HepG2 (cell line): ENCODE measurements around the gene POLL.

ENCODE experiments used
- ZFP90 ChIP-seq: sonication (generic); formaldehyde crosslinking; IDR thresholded peaks from 2 replicates; pipeline ENCODE4 v1.8.0; 2022; ENCODE audit warnings: missing genetic modification reagents, mild to moderate bottlenecking, inconsistent platforms, borderline replicate concordance
- ZNF282 ChIP-seq: fragments of 450-650 bp; IDR thresholded peaks from 2 replicates; pipeline ENCODE4 v1.6.1; 2018; ENCODE audit not compliant: partially characterized antibody
- ZNF331 ChIP-seq: sonication (generic); formaldehyde crosslinking; IDR thresholded peaks from 2 replicates; pipeline ENCODE4 v1.4.0; 2020; ENCODE audit warnings: missing genetic modification reagents

- TF ChIP-seq ZNF282 (no peak), ZFP90 (no peak), ZNF331 (CRISPR knock-in tag) (no peak)
Measured at GRCh38 chr10:101571271-101571925, 16.7 kb downstream of the POLL start.
